A204.1 (cell line): ENCODE data around the gene USP22.

Experiments used
- FAIRE-seq: peaks from 2 replicates; lab custom pipeline; 2012; peaks lifted over from hg19 to GRCh38; lab: Jason Lieb, UNC

The USP22 gene

GRCh38 chr17:21019976-21020586, 22.7 kb downstream of the USP22 start:
- FAIRE-seq: no peak

- FAIRE-seq: no peak
Measured at GRCh38 chr17:21018894-21019293, 23.9 kb downstream of the USP22 start.

- FAIRE-seq: no peak
Measured at GRCh38 chr17:21017861-21018260, 24.9 kb downstream of the USP22 start.

- FAIRE-seq: no peak
Measured at GRCh38 chr17:21017256-21017655, 25.6 kb downstream of the USP22 start.

GRCh38 chr17:21016826-21017225, 26.0 kb downstream of the USP22 start:
- FAIRE-seq: no peak

- no peak for FAIRE-seq
Measured at GRCh38 chr17:21015564-21015963, 27.2 kb downstream of the USP22 start.

- FAIRE-seq: no peak
Measured at GRCh38 chr17:21014498-21014897, 28.3 kb downstream of the USP22 start.

- no peak for FAIRE-seq
Measured at GRCh38 chr17:21013983-21014382, 28.8 kb downstream of the USP22 start.

- no peak for FAIRE-seq
Measured at GRCh38 chr17:21012736-21013135, 30.1 kb downstream of the USP22 start.

GRCh38 chr17:21010705-21011596, 31.9 kb downstream of the USP22 start:
- FAIRE-seq: no peak

GRCh38 chr17:21008992-21009671, 33.7 kb downstream of the USP22 start:
- FAIRE-seq: no peak

GRCh38 chr17:21008160-21008915, 34.5 kb downstream of the USP22 start:
- no peak for FAIRE-seq

GRCh38 chr17:21007646-21008045, 35.2 kb downstream of the USP22 start:
- FAIRE-seq: no peak

- FAIRE-seq: no peak
Measured at GRCh38 chr17:21005803-21006202, 37.0 kb downstream of the USP22 start.

GRCh38 chr17:21005367-21005766, 37.4 kb downstream of the USP22 start:
- FAIRE-seq: no peak

- FAIRE-seq: no peak
Measured at GRCh38 chr17:21004016-21004930, 38.5 kb downstream of the USP22 start.

- FAIRE-seq: no peak
Measured at GRCh38 chr17:21003007-21003621, 39.7 kb downstream of the USP22 start.

- FAIRE-seq: no peak
Measured at GRCh38 chr17:21002309-21003006, 40.4 kb downstream of the USP22 start.

GRCh38 chr17:21001813-21002221, 41.0 kb downstream of the USP22 start:
- no peak for FAIRE-seq

- FAIRE-seq: no peak
Measured at GRCh38 chr17:21001111-21001812, 41.5 kb downstream of the USP22 start.
